Upper lobe of left lung (tissue), 4 donors: ENCODE results near the gene TRIM56.
"Not testable (repeated sequence)": the region's sequence is repeated elsewhere in the genome, so short reads cannot be mapped to it uniquely, and the experiment has no call there.

Experiments used
- EP300 ChIP-seq, 4 donors: sonication (generic); formaldehyde crosslinking; IDR thresholded peaks; one replicate each; pipeline ENCODE4 v1.5.1; 2017; ENCODE audit warnings: antibody characterized with exemption in 4 of 4, control low read depth in 2 of 4
- POLR2A ChIP-seq, 4 donors: fragments of 450-650 bp; IDR thresholded peaks; one replicate each; pipeline ENCODE4 v1.5.1; 2016 to 2017; ENCODE audit warnings: antibody characterized with exemption in 4 of 4, mild to moderate bottlenecking in 2 of 4
- TF ChIP-seq, protein P1 (sequence below), 6 experiments: fragments of 450-650 bp in 4 of 6; fragments of 200-600 bp in 2 of 6; sonication (generic) in 2 of 6; IDR thresholded peaks; one replicate each; pipeline ENCODE4 v1.5.1; 2016 to 2019; ENCODE audit warnings: antibody characterized with exemption in 6 of 6

DNA sequence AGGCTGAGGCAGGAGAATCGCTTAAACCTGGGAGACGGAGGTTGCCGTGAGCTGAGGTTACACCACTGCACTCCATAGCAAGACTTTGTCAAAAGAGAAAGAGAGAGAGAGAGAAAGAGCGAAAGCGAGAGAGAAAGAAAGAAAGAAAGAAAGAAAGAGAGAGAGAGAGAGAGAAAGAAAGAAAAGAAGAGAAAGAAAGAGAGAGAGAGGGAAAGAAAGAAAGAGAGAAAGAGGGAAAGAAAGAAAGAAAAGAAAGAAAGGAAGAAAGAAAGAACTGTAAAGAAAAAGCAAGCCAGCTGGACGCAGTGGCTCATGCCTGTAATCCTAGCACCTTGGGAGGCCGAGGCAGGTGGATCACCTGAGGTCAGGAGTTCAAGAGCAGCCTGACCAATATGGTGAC, 27.9 kb downstream of the TRIM56 start:
- not testable (repeated sequence) for TF ChIP-seq EP300, POLR2A (IDR thresholded peaks at IDR 0.05)
- TF ChIP-seq, protein P1, sequence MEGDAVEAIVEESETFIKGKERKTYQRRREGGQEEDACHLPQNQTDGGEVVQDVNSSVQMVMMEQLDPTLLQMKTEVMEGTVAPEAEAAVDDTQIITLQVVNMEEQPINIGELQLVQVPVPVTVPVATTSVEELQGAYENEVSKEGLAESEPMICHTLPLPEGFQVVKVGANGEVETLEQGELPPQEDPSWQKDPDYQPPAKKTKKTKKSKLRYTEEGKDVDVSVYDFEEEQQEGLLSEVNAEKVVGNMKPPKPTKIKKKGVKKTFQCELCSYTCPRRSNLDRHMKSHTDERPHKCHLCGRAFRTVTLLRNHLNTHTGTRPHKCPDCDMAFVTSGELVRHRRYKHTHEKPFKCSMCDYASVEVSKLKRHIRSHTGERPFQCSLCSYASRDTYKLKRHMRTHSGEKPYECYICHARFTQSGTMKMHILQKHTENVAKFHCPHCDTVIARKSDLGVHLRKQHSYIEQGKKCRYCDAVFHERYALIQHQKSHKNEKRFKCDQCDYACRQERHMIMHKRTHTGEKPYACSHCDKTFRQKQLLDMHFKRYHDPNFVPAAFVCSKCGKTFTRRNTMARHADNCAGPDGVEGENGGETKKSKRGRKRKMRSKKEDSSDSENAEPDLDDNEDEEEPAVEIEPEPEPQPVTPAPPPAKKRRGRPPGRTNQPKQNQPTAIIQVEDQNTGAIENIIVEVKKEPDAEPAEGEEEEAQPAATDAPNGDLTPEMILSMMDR (IDR thresholded peaks at IDR 0.05): not testable (repeated sequence)
